Memory B cell (primary cell): Measurements from ENCODE around the gene DPP10.
"Not testable (repeated sequence)": the region's sequence is repeated elsewhere in the genome, so short reads cannot be mapped to it uniquely, and the experiment has no call there.

Experiments used
- ATAC-seq: fragments of 150-1000 bp; cut with Tn5 transposase; 2 replicates; pipeline ENCODE4 v1.10.0; 2021; ENCODE audit warnings: low read depth, mild to moderate bottlenecking, moderate library complexity
- DNase-seq, 2 donors: peaks; one replicate each; pipeline ENCODE4 v3.0.0; 2022; ENCODE audit warnings: low spot score in 2 of 2
- H3K27ac Mint-ChIP-seq: one replicate; pipeline ENCODE4 v1.8.0; 2022; ENCODE audit warnings: mild to moderate bottlenecking, moderate library complexity, mixed read lengths
- H3K27me3 Mint-ChIP-seq: one replicate; pipeline ENCODE4 v1.8.0; 2022; ENCODE audit warnings: mixed read lengths
- H3K36me3 Mint-ChIP-seq: one replicate; pipeline ENCODE4 v1.8.0; 2022; ENCODE audit warnings: mild to moderate bottlenecking, mixed read lengths
- H3K4me1 Mint-ChIP-seq: one replicate; pipeline ENCODE4 v1.8.0; 2022; ENCODE audit warnings: mixed read lengths
- H3K4me3 Mint-ChIP-seq: one replicate; pipeline ENCODE4 v1.8.0; 2022; ENCODE audit warnings: mild to moderate bottlenecking, moderate library complexity, mixed read lengths
- H3K9me3 Mint-ChIP-seq: one replicate; pipeline ENCODE4 v1.8.0; 2022; ENCODE audit warnings: mixed read lengths

The DPP10 gene

DNA sequence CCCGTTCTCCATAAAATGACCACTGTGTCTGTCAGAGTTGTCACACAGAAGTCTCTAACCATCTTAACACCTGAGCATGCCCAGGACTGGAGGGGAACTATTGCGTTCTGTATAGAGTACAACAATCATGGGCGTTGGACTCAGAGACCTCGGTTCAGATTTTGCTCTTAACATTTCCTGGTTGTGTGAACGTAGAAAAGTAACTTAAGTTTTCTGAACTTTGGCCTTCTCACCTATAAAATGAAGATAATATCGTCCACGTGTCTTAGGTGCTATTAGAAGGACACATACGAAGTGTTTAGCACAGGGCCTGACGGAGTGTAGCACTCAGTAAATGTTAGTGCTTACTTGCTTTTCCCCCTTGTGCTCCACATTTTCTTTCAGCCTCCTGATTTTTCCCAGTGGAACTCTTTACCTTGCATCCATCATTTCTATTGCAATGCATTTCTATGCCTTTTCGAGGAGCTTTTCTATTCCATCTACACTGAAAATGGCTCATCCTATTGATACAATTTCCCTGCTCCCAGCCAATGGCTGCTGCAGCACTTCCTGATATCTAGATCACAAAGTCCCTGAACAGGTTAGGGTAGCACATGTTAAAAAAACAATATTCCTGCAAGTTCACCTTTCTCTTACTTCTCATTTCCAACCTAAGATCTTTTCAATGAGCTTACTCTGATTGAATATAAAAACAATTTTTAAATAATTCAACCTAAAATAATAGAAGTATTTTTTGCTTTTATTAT, 22.7 kb downstream of the DPP10 start:
- DNase-seq (no peak), ATAC-seq (no peak)
- no peak overlapping the region for H3K4me3 Mint-ChIP-seq
- no peaks in the 10 kb centered on the region for H3K36me3 Mint-ChIP-seq
- H3K9me3 Mint-ChIP-seq, result no peaks in the 10 kb centered on the region
- H3K4me1 Mint-ChIP-seq, result no peaks in the 10 kb centered on the region
- peaks cover 2% of the 10 kb centered on the region for H3K27me3 Mint-ChIP-seq
- no peak overlapping the region for H3K27ac Mint-ChIP-seq

DNA sequence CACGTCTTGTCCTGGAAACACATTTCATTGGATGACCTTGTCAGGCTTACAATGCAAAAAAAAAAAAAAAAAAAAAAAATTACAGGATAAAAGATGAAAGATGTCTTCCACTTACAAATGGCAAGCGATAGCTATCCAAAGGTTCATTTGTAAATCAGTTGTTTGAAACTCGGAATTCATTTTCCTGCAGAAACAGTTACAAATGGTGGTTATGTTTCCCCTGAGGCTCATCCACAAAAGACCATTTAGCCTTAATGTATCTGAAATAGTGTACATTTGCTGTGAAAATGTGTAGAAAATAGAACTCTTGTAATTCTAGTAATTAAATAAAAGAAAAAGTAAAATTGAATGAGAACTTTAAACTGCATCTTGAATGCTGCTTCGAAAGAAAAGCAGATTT, 25.9 kb downstream of the DPP10 start:
- no peak for ATAC-seq

DNA sequence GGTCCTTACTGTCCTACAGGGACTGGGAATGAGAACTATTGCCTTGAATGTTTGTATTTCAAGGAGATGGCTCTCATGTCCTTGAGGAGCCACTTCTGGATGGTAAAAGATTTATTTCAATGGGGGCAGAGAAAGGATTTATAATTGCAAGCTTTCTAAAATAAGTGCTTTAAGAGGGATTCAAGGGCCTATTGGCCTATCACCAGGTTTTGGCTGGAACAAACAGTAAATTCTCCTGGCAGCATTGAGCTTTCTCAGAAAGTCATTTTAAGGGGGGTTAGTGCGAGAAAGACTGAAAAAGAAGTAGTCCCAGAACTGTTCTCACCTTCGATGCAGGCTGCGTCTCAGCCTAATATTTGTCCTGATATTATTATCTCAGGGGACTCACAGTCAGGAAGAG, 29.8 kb downstream of the DPP10 start:
- DNase-seq (no peak), ATAC-seq (no peak)
- no peaks in the 10 kb centered on the region for H3K9me3 Mint-ChIP-seq

More for the DNA sequence above, 25.9 kb downstream of the DPP10 start:
- H3K36me3 Mint-ChIP-seq, result no peaks in the 10 kb centered on the region
- peaks cover 6% of the 10 kb centered on the region for H3K27me3 Mint-ChIP-seq
- no peaks in the 10 kb centered on the region for H3K9me3 Mint-ChIP-seq
- H3K4me3 Mint-ChIP-seq, result no peak overlapping the region
- H3K4me1 Mint-ChIP-seq, result no peaks in the 10 kb centered on the region
- no peak overlapping the region for H3K27ac Mint-ChIP-seq
- DNase-seq, result no peak

DNA sequence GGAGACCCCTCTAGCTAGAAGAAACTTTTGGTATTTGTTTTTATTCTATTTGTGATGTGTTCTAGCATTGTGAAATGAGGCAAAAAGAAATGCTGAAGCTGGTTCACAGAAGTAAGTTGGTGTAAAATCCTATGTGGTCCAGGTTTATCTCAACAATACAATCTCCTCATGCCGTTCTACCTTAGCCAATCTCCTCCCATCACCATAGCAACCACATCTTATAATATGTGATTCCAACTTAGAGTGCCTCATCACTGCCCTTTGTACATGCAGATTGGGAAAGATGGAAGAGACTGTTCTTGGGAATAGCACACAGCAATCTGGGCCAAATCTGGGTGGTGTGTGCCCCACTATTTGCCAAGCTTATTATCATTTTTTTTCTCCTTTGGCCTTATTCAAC, 30.3 kb downstream of the DPP10 start:
- Mint-ChIP-seq H3K27me3 (peaks cover 6% of the 10 kb centered on the region), H3K36me3 (no peaks in the 10 kb centered on the region), H3K9me3 (no peaks in the 10 kb centered on the region), H3K27ac (no peak overlapping the region), H3K4me1 (no peaks in the 10 kb centered on the region), H3K4me3 (no peak overlapping the region)
- no peak for ATAC-seq
- DNase-seq, result no peak

More for the DNA sequence above, 29.8 kb downstream of the DPP10 start:
- Mint-ChIP-seq H3K4me1 (no peaks in the 10 kb centered on the region), H3K27me3 (peaks cover 6% of the 10 kb centered on the region), H3K27ac (no peak overlapping the region), H3K4me3 (no peak overlapping the region), H3K36me3 (no peaks in the 10 kb centered on the region)

DNA sequence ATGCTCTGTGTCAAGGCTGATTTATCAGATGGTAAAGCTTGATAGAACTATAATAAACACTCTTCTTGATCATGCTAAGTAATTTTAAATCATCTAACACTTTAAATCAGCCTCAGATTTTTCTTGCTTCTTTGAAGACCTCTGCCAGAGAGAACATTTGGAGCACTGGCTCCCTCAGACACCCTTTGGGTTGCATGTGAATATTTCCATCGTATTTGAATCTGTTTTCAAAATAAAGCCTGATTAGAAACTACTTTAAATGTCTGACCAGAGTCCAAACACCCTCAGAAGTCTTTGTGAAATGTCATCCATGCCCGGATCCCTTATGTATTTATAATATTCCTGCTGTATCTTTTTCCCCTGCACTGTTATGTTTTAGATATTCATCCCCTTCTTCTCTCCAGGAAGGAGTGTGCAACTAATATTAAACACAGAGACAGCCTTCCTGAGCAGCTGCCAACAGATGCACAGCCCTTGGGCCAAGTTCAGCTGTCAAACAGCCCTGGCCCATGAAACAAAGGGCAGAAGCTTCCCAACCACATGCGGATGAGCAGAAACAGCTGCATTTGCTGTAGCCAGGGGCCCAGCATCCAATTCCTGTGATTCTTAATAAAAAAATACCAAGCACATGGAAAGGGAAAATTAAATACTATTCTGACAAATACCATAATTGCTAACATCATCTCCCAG, 46.5 kb downstream of the DPP10 start:
- H3K27me3 Mint-ChIP-seq, result peaks cover 2% of the 10 kb centered on the region
- H3K9me3 Mint-ChIP-seq, result no peaks in the 10 kb centered on the region
- no peak overlapping the region for H3K4me3 Mint-ChIP-seq
- H3K4me1 Mint-ChIP-seq, result no peaks in the 10 kb centered on the region
- DNase-seq (no peak), ATAC-seq (no peak)
- H3K36me3 Mint-ChIP-seq, result no peaks in the 10 kb centered on the region
- no peak overlapping the region for H3K27ac Mint-ChIP-seq

DNA sequence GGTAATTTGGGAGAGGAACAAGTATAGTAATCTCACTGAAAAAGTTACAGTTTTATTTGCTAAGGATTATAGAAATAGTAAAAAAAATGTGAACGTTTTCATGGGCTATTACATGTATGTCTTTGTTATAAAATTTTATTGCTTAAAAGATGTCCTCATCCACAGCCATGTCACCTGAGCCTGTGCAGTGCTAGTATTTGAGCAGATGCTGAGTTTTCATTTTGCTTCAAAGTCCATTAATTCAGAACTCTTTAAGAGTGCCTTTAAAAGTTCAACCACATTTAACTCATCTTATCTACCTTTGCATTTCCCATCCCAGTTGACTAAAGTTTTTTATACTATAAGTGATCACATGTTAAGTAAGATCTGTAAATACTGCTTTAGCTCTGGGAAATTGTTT, 52.6 kb downstream of the DPP10 start:
- Mint-ChIP-seq H3K27ac (no peak overlapping the region), H3K36me3 (no peaks in the 10 kb centered on the region), H3K27me3 (peaks cover under 1% of the 10 kb centered on the region), H3K4me3 (no peak overlapping the region), H3K4me1 (no peaks in the 10 kb centered on the region), H3K9me3 (no peaks in the 10 kb centered on the region)
- ATAC-seq (no peak), DNase-seq (no peak)

DNA sequence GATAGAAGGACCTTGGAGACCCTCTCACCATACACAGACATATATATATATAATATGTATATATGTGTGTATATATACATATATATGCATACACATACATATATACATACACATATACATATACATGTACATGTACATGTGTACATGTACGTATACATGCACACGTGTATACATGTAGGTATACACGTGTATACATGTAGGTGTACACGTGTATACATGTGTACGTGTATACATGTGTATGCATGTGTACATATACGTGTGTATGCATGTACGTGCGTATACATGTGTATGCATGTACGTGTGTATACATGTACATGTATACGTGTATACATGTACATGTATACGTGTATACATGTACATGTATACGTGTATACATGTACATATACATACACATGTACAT, 54.5 kb downstream of the DPP10 start:
- Mint-ChIP-seq H3K36me3 (no peaks in the 10 kb centered on the region), H3K4me1 (no peaks in the 10 kb centered on the region), H3K4me3 (no peak overlapping the region), H3K9me3 (no peaks in the 10 kb centered on the region), H3K27ac (no peak overlapping the region), H3K27me3 (no peaks in the 10 kb centered on the region)
- DNase-seq (no peak), ATAC-seq (no peak)

DNA sequence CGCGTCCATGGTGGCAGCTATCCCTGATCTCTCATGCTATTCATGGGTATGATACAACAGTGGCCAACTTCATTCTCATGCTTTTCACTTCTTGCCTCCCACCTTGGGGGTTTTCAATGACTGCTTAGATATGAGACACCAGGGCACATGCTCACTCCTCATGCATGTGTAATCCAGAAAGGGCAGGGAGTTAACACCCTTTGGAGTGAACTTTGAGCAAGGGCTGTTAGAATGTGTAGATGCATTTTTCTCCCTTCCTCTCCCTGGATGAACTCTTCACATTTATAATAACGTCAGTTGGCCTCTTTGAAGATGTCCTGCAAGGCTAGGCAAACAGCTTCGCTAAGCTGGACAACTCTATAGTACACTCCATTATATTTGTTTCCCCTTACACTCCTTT, 56.7 kb downstream of the DPP10 start:
- no peak for ATAC-seq
- no peak overlapping the region for H3K4me3 Mint-ChIP-seq

DNA sequence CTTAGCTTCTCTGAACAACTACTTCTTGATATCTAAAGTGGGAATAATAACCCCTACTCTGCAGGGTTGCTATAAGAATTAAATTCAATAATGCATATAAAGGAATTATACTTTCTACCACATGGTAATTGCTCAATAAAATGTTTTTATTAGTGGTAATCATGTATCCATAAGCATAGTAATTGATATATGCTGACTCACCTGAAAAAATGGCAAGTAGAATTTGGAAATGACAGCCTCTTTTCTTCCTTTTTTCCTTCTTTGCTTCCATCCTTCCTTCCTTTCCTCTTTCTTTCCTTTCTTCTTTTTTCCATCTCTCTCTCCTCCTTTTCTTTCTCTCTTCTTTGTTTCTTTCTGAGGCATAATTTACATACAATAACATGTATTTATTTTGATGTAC, 65.3 kb downstream of the DPP10 start:
- Mint-ChIP-seq H3K27me3 (peaks cover 3% of the 10 kb centered on the region), H3K27ac (no peak overlapping the region), H3K36me3 (no peaks in the 10 kb centered on the region), H3K4me3 (no peak overlapping the region), H3K4me1 (no peaks in the 10 kb centered on the region), H3K9me3 (no peaks in the 10 kb centered on the region)
- DNase-seq, result no peak
- no peak for ATAC-seq

More for the DNA sequence above, 56.7 kb downstream of the DPP10 start:
- H3K4me1 Mint-ChIP-seq, result no peaks in the 10 kb centered on the region
- no peaks in the 10 kb centered on the region for H3K36me3 Mint-ChIP-seq
- H3K27ac Mint-ChIP-seq, result no peak overlapping the region
- no peaks in the 10 kb centered on the region for H3K9me3 Mint-ChIP-seq
- H3K27me3 Mint-ChIP-seq, result no peaks in the 10 kb centered on the region
- no peak for DNase-seq

DNA sequence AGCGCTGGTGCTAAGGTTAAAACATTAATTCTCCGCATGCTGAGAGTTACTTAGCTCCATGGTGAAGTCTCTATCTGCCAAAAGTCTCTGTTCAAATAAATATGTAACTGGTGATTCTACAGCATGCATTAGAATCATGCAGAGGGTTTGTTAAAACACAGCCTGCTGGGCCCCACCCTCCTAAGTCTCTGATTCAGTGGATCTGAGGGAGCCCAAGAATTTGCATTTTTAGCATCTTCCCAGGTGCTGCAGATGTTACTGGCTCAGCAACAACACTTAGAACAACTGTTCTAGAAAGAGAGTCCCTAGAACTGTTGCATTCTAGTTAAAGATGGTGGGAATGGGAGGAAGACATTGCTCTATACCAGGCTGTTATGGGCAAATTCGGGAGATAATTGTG, 73.4 kb downstream of the DPP10 start:
- no peak overlapping the region for H3K4me3 Mint-ChIP-seq
- H3K4me1 Mint-ChIP-seq, result no peaks in the 10 kb centered on the region
- H3K9me3 Mint-ChIP-seq, result no peaks in the 10 kb centered on the region
- no peaks in the 10 kb centered on the region for H3K36me3 Mint-ChIP-seq
- no peak overlapping the region for H3K27ac Mint-ChIP-seq
- H3K27me3 Mint-ChIP-seq, result peaks cover 2% of the 10 kb centered on the region
- ATAC-seq (no peak), DNase-seq (no peak)

DNA sequence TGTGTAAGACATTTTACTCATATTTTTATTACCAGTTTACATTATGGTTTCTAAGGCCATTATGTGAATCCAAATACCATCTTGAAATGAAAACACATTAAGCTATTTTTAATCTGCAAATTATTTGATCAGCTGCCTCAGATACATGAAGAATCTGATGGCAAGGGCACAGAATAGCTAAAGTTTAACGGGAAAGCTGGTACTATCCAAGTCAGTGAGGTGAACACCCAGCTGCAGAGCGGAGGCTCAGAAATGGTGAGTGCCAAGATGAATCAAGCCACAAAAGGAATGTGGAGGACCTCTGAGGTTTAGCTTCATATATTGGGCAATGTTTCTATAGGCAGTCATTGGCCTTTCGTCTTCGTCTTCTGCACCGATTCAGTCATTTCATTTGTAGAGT, 75.1 kb downstream of the DPP10 start:
- Mint-ChIP-seq H3K4me3 (no peak overlapping the region), H3K27ac (no peak overlapping the region)
- ATAC-seq, result no peak

DNA sequence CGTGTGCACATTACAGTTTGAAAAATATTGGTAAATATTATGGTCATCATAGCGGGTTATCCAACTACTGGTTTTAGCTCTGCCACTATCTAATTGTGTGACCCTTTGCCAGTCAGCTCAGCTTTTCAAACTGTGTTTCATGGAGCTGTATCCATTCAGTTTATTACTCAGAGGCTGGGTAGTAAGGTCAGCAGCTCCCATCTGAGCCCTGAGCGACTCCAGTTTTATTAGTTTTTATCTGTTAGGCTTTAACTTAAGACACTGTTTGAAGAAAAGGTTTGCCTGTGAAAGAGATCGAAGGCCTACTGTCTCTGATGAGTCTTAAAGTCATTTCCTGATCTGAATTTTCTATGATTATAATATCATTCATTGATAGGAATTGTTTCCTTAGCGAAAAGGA, 76.3 kb downstream of the DPP10 start:
- Mint-ChIP-seq H3K27ac (no peak overlapping the region), H3K4me1 (no peaks in the 10 kb centered on the region), H3K36me3 (no peaks in the 10 kb centered on the region), H3K4me3 (no peak overlapping the region), H3K9me3 (peaks cover 2% of the 10 kb centered on the region), H3K27me3 (peaks cover 2% of the 10 kb centered on the region)
- DNase-seq, result no peak
- no peak for ATAC-seq

More for the DNA sequence above, 75.1 kb downstream of the DPP10 start:
- Mint-ChIP-seq H3K36me3 (no peaks in the 10 kb centered on the region), H3K27me3 (peaks cover 3% of the 10 kb centered on the region), H3K4me1 (no peaks in the 10 kb centered on the region), H3K9me3 (no peaks in the 10 kb centered on the region)
- no peak for DNase-seq

DNA sequence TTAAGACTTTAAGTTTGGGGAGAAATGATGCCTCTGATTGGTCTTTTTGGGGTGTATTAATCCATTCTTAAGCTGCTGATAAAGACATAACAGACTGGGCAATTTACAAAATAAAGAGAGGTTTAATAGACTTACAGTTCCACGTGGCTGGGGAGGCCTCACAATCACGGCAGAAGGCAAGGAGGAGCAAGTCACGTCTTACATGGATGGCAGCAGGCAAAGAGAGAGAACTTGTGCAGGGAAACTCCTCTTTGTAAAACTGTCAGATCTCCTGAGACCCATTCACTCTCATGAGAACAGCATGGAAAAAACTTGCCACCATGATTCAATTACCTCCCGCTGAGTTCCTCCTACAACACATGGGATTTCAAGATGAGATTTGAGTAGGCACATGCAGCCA, 80.2 kb downstream of the DPP10 start:
- not testable (repeated sequence) for H3K4me3 Mint-ChIP-seq, H3K27ac Mint-ChIP-seq, DNase-seq, ATAC-seq, H3K27me3 Mint-ChIP-seq, H3K4me1 Mint-ChIP-seq, H3K9me3 Mint-ChIP-seq, H3K36me3 Mint-ChIP-seq

DNA sequence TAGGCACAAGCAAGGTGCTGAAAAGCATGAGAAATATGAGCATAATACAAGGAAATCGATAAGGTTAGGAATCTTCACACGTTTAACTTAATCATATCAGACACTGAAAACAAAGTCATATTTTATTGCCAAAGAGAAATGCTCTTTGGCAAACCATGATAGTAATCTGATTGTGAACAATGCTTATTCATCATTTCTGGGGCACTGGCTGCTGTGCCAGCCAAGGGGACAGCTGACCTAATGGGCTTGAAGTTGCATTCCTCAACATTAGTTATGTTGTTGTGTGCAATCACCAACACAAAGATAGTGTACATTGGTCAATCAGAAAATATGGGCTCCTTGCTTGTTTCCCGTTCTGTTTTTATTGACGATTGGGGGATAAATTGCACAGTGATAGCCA, 83.5 kb downstream of the DPP10 start:
- H3K27ac Mint-ChIP-seq, result no peak overlapping the region
- H3K36me3 Mint-ChIP-seq, result no peaks in the 10 kb centered on the region
- no peak overlapping the region for H3K4me3 Mint-ChIP-seq

DNA sequence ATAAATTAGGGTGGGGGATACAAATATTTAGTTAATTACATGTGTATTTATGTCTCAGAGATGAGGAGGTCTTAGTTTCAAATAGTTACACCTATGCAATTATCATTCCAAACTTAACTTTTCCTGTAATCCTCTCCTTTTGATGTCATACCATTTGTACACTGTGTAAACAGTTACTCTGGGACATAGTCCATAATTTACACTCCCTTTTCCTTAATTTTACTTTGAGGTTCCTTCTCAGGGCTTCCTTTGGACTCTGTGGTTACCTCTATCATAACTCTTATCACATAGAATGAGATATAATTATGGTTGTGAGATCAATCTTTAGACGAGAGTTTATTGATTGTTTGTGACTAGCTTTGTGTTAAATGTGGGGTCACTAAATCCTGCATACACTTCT, 84.4 kb downstream of the DPP10 start:
- Mint-ChIP-seq H3K27ac (no peak overlapping the region), H3K9me3 (peaks cover 2% of the 10 kb centered on the region), H3K4me1 (no peaks in the 10 kb centered on the region), H3K27me3 (peaks cover 3% of the 10 kb centered on the region), H3K4me3 (no peak overlapping the region), H3K36me3 (no peaks in the 10 kb centered on the region)
- no peak for ATAC-seq
- no peak for DNase-seq

More for the DNA sequence above, 83.5 kb downstream of the DPP10 start:
- H3K4me1 Mint-ChIP-seq, result no peaks in the 10 kb centered on the region
- DNase-seq, result no peak
- H3K27me3 Mint-ChIP-seq, result peaks cover 3% of the 10 kb centered on the region
- peaks cover 2% of the 10 kb centered on the region for H3K9me3 Mint-ChIP-seq
- no peak for ATAC-seq
